ENCODE data around the gene CMIP.

Gene CMIP

DNA sequence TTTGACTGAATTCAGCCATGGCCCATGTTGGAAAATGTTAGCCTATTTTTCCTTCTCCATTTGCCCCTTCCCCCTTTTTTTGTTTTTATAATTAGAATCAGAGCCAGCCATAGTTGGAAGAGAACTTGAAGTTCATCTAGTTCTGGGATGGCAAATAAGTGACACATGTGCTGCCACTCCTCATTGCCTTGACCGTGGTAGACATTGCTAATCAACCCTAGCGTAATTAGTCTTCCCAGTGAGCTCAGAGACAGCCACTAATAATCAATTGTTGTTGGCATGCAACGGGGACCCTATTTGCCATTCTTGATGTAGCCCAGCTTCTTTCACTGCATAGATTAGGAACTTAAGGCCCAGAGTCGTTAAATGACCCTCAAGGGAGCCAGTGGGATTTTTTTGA is 16.6 kb downstream of the CMIP start:
- TF ChIP-seq, protein P1, sequence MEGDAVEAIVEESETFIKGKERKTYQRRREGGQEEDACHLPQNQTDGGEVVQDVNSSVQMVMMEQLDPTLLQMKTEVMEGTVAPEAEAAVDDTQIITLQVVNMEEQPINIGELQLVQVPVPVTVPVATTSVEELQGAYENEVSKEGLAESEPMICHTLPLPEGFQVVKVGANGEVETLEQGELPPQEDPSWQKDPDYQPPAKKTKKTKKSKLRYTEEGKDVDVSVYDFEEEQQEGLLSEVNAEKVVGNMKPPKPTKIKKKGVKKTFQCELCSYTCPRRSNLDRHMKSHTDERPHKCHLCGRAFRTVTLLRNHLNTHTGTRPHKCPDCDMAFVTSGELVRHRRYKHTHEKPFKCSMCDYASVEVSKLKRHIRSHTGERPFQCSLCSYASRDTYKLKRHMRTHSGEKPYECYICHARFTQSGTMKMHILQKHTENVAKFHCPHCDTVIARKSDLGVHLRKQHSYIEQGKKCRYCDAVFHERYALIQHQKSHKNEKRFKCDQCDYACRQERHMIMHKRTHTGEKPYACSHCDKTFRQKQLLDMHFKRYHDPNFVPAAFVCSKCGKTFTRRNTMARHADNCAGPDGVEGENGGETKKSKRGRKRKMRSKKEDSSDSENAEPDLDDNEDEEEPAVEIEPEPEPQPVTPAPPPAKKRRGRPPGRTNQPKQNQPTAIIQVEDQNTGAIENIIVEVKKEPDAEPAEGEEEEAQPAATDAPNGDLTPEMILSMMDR (IDR thresholded peaks at IDR 0.05; ENCODE audit: low read depth, low read length, missing control alignments), result no peak
- Histone ChIP-seq H3K36me3 (replicated peaks) (no peaks in the 10 kb centered on the region), H3K27ac (no peak overlapping the region), H3K27me3 (replicated peaks) (no peaks in the 10 kb centered on the region), H3K4me3 (ENCODE audit: low read depth, low read length) (no peak overlapping the region)
- DNase-seq, result no peak
- in situ Hi-C loops (cut with HindIII; ENCODE audit: low pct_ligation_motif_present, low sequenced_read_pairs), result no loop called here

DNA sequence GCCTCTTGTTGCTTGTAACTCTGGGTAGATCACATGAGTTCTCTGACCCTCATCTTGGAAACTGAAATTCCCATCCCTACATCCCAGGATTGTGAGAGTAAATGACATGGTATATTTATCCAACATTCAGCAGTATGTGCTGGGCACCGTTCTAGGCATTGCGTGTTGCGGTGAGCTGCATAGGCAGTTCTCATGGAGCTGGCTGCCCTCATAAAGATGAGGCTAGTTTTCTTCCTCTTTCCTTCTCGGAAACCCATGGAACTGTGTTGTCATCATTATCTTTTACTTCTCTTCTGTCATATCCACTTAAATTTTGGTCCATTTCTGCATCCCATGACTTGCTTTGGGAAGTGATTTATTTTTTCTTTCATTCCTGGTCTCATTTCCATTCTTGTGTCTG is 17.2 kb downstream of the CMIP start:
- Histone ChIP-seq H3K36me3 (replicated peaks) (no peaks in the 10 kb centered on the region), H3K27ac (no peak overlapping the region), H3K27me3 (replicated peaks) (no peaks in the 10 kb centered on the region), H3K4me3 (ENCODE audit: low read depth, low read length) (no peak overlapping the region)
- DNase-seq, result no peak
- in situ Hi-C loops (cut with HindIII; ENCODE audit: low pct_ligation_motif_present, low sequenced_read_pairs), result no loop called here
- TF ChIP-seq, protein P1 (IDR thresholded peaks at IDR 0.05; ENCODE audit: low read depth, low read length, missing control alignments), result no peak

DNA sequence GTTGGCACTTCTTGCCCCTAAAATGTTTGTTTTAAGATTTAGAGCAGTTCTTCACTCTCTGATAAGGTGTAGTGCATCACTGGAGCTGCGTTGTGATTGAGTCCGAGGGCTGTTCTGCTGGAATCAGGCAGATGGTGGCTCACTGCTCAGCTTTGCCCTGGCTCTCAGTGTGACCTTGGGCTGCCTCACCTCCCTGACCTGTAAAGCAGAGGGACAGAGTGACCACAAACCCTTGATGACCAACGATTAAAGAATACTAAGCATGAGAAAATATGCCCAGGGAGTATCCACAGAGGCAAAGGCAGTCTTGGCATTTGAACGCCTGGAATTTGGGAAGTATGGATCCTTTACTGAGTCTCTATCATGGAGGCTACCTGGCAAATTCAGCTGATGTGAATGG is 18.1 kb downstream of the CMIP start:
- no peak overlapping the region for H3K27ac ChIP-seq
- no peak overlapping the region for H3K4me3 ChIP-seq (ENCODE audit: low read depth, low read length)
- DNase-seq, result no peak
- TF ChIP-seq, protein P1 (IDR thresholded peaks at IDR 0.05; ENCODE audit: low read depth, low read length, missing control alignments), result no peak
- H3K27me3 ChIP-seq (replicated peaks), result no peaks in the 10 kb centered on the region
- no peaks in the 10 kb centered on the region for H3K36me3 ChIP-seq (replicated peaks)
- in situ Hi-C loops (cut with HindIII; ENCODE audit: low pct_ligation_motif_present, low sequenced_read_pairs), result no loop called here

DNA sequence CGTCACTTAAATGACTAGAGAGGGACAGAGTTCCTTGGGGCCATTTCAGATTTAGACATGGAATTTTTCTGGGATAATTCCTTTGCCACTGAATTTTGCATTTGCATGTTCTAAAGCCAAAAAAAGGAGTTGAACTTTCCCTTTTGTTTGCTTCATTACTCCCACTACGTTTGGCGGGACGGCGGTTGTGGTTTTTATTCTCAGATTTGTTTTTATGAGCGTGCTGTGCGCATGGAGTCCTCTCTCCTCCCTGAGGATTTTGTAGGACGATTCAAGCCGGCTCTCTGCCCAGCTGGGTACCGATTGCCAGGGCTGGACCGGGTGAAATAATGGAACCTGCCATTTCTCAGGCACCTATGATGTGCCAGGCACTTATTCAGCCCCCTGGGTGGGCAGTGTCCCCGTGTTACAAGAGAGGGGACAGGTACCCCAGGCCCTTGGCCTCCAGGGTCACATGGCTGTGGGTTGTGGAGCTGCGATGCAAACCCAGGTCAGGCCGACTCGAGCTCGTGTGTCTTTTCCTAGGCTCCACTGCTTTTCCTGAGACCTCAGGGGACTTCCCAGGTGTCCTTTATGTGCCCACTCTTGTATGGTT is 18.8 kb downstream of the CMIP start:
- no peak for DNase-seq
- TF ChIP-seq, protein P1 (IDR thresholded peaks at IDR 0.05; ENCODE audit: low read depth, low read length, missing control alignments), result no peak
- H3K27ac ChIP-seq, result no peak overlapping the region
- in situ Hi-C loops (cut with HindIII; ENCODE audit: low pct_ligation_motif_present, low sequenced_read_pairs), result no loop called here
- H3K4me3 ChIP-seq (ENCODE audit: low read depth, low read length), result no peak overlapping the region
- H3K27me3 ChIP-seq (replicated peaks), result no peaks in the 10 kb centered on the region
- H3K36me3 ChIP-seq (replicated peaks), result no peaks in the 10 kb centered on the region

DNA sequence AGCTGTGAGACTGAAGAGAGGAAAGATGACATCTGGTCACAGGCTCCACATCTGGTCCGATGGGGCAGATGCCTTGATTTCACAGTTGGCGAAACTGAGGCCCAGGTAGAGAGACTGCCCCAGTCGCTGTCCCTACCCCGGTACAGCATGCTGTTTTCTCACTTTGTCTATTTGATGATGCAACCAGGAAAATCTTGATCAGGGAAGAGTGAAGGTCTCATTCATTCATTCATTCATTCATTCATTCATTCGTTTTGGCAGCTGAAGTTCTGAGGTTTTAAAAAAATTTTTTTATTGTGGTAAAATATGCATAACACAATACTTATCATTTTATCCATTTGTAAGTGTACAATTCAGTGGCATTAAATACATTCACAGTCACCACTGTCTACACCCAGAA is 19.7 kb downstream of the CMIP start:
- DNase-seq, result no peak
- no peaks in the 10 kb centered on the region for H3K27me3 ChIP-seq (replicated peaks)
- no peaks in the 10 kb centered on the region for H3K36me3 ChIP-seq (replicated peaks)
- TF ChIP-seq, protein P1 (IDR thresholded peaks at IDR 0.05; ENCODE audit: low read depth, low read length, missing control alignments), result no peak
- H3K27ac ChIP-seq, result no peak overlapping the region
- no peak overlapping the region for H3K4me3 ChIP-seq (ENCODE audit: low read depth, low read length)
- in situ Hi-C loops (cut with HindIII; ENCODE audit: low pct_ligation_motif_present, low sequenced_read_pairs), result no loop called here

DNA sequence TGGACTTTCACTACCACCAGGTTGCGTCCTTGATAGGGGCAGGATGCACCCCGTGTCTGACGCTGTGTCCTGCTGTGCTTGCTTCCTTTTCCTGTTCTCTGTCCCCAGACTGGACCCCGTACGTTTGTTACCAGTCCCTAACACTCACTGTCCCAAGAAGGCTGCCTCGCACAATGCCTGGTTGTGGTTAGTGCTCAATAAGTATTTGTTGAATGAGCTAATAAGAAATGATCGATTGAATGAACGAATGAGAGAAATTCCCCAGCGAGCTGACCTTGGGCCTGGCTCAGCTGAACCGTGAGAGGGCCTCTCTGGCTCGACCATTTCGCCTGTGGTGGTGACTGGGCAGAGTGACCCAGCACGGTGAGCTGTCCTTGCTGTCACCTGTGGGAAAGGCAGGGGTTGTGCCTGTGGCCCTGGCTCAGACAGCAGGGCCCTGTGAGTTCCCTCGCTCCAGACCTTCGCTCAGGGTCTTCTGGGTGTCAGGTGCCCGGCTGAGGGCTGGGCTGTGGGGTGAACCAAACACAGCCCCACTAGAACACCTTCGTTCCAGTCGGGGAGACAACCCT is 20.9 kb downstream of the CMIP start:
- in situ Hi-C loops (cut with HindIII; ENCODE audit: low pct_ligation_motif_present, low sequenced_read_pairs), result no loop called here
- no peaks in the 10 kb centered on the region for H3K27me3 ChIP-seq (replicated peaks)
- no peaks in the 10 kb centered on the region for H3K36me3 ChIP-seq (replicated peaks)
- H3K4me3 ChIP-seq (ENCODE audit: low read depth, low read length), result no peak overlapping the region
- DNase-seq, result no peak
- TF ChIP-seq, protein P1 (IDR thresholded peaks at IDR 0.05; ENCODE audit: low read depth, low read length, missing control alignments), result no peak
- no peak overlapping the region for H3K27ac ChIP-seq
